ENCODE data around the gene NAT9. TPM values are rescaled to one million over a fixed set of nuclear protein-coding genes. Genes with fewer than 3 reads are reported as not detected.

The NAT9 gene
- total and polyA plus RNA-seq, 9 donors: 19.7 to 87.0 (median 56.5) TPM

- H3K27ac ChIP-seq: no peak overlapping the region
- no peaks in the 10 kb centered on the region for H3K4me1 ChIP-seq (ENCODE audit: insufficient read depth)
- intact Hi-C loops (cut with DNase I): no loop called here
- H3K4me3 ChIP-seq: no peak overlapping the region
- no peak for TF ChIP-seq POLR2A (IDR thresholded peaks at IDR 0.05)
- 58 to 68% (median 66%) methylated on average over 15 of the region's 15 CpGs for WGBS, 3 donors
- DNase-seq: no peak
- no peaks in the 10 kb centered on the region for H3K27me3 ChIP-seq
- no peaks in the 10 kb centered on the region for H3K9me3 ChIP-seq
- no peaks in the 10 kb centered on the region for H3K36me3 ChIP-seq
These were observed 46.3 kb downstream of the NAT9 start for GRCh38 chr17:74729866-74730265.

GRCh38 chr17:74729368-74729767 is 46.8 kb downstream of the NAT9 start:
- intact Hi-C loops (cut with DNase I): no loop called here
- Histone ChIP-seq H3K4me3 (no peak overlapping the region), H3K27ac (no peak overlapping the region), H3K36me3 (no peaks in the 10 kb centered on the region), H3K4me1 (ENCODE audit: insufficient read depth) (no peaks in the 10 kb centered on the region), H3K27me3 (no peaks in the 10 kb centered on the region), H3K9me3 (no peaks in the 10 kb centered on the region)
- DNase-seq: no peak
- 89 to 93% (median 90%) methylated on average over 5 of the region's 5 CpGs for WGBS, 3 donors
- TF ChIP-seq POLR2A (IDR thresholded peaks at IDR 0.05): no peak
- no peak for TF ChIP-seq EP300 (IDR thresholded peaks at IDR 0.05)
- TF ChIP-seq, protein P1, sequence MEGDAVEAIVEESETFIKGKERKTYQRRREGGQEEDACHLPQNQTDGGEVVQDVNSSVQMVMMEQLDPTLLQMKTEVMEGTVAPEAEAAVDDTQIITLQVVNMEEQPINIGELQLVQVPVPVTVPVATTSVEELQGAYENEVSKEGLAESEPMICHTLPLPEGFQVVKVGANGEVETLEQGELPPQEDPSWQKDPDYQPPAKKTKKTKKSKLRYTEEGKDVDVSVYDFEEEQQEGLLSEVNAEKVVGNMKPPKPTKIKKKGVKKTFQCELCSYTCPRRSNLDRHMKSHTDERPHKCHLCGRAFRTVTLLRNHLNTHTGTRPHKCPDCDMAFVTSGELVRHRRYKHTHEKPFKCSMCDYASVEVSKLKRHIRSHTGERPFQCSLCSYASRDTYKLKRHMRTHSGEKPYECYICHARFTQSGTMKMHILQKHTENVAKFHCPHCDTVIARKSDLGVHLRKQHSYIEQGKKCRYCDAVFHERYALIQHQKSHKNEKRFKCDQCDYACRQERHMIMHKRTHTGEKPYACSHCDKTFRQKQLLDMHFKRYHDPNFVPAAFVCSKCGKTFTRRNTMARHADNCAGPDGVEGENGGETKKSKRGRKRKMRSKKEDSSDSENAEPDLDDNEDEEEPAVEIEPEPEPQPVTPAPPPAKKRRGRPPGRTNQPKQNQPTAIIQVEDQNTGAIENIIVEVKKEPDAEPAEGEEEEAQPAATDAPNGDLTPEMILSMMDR (IDR thresholded peaks at IDR 0.05): no peak

- WGBS, 3 donors: 86 to 93% (median 92%) methylated on average over 3 of the region's 3 CpGs
- no peaks in the 10 kb centered on the region for H3K9me3 ChIP-seq
- H3K27me3 ChIP-seq: no peaks in the 10 kb centered on the region
- H3K36me3 ChIP-seq: no peaks in the 10 kb centered on the region
- H3K27ac ChIP-seq: no peak overlapping the region
- no peaks in the 10 kb centered on the region for H3K4me1 ChIP-seq (ENCODE audit: insufficient read depth)
- H3K4me3 ChIP-seq: no peak overlapping the region
- no peak for DNase-seq
- intact Hi-C loops (cut with DNase I): no loop called here
- TF ChIP-seq EP300 (IDR thresholded peaks at IDR 0.05): no peak
- TF ChIP-seq POLR2A (IDR thresholded peaks at IDR 0.05): no peak
- TF ChIP-seq, protein P1 (IDR thresholded peaks at IDR 0.05): no peak
These were observed 47.5 kb downstream of the NAT9 start for GRCh38 chr17:74728702-74729075.

DNA sequence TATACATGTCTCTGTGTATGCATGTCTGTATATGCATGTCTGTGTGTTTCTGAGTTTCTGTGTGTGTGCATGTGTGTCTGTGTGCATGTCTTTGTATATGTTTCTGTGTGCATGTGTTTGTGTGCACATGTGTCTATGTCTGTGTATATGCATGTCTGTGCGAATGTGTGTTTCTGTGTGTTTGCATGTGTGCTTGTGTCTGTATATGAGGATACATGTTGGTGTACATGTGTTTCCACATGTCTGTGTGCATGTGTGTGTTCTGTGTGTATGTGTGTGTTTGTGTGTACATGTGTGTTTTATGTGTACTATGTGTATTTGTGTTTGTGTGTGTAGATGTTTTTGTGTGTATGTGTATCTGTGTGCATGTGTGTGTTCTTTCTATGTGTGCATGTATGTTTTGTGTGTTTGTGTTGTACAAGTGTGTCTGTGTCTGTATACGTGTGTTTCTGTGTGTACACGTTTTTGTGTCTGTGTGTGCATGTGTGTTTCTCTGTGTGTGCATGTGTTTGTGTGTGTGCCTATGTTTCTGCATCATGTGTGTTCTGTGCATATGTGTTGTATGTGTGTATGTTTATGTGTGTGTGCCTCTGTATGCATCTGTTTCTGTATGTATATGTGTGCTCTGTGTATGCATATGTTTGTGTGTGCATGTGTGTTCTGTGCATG is 48.0 kb downstream of the NAT9 start:
- intact Hi-C loops (cut with DNase I): no loop called here
- Histone ChIP-seq H3K4me1 (ENCODE audit: insufficient read depth) (no peaks in the 10 kb centered on the region), H3K27me3 (no peaks in the 10 kb centered on the region), H3K36me3 (no peaks in the 10 kb centered on the region), H3K27ac (no peak overlapping the region), H3K9me3 (no peaks in the 10 kb centered on the region), H3K4me3 (no peak overlapping the region)
- DNase-seq: no peak
- TF ChIP-seq, protein P1 (IDR thresholded peaks at IDR 0.05): no peak
- 82 to 91% (median 89%) methylated on average over 3 of the region's 3 CpGs for WGBS, 3 donors

- H3K4me3 ChIP-seq: no peak overlapping the region
- H3K27ac ChIP-seq: no peak overlapping the region
- H3K9me3 ChIP-seq: no peaks in the 10 kb centered on the region
- intact Hi-C loops (cut with DNase I): no loop called here
- DNase-seq: no peak
- no peaks in the 10 kb centered on the region for H3K36me3 ChIP-seq
- 88 to 92% (median 90%) methylated on average over 3 of the region's 3 CpGs for WGBS, 3 donors
- TF ChIP-seq POLR2A (IDR thresholded peaks at IDR 0.05) (no peak), EP300 (IDR thresholded peaks at IDR 0.05) (no peak)
- TF ChIP-seq, protein P1 (IDR thresholded peaks at IDR 0.05): no peak
- no peaks in the 10 kb centered on the region for H3K4me1 ChIP-seq (ENCODE audit: insufficient read depth)
- no peaks in the 10 kb centered on the region for H3K27me3 ChIP-seq
These were observed 51.0 kb downstream of the NAT9 start for GRCh38 chr17:74725111-74725510.
